Loucy (cell line): Measurements from ENCODE around the gene ADD1.

Experiments used
- EZH2phosphoT487 ChIP-seq: fragments of 200-600 bp; IDR thresholded peaks from 2 replicates; pipeline ENCODE4 v1.6.1; 2018; ENCODE audit warnings: antibody characterized with exemption, mild to moderate bottlenecking, moderate library complexity, borderline replicate concordance
- TF ChIP-seq, protein P1 (sequence below): fragments of 200-600 bp; sonication (generic); conservative IDR thresholded peaks from 2 replicates; pipeline ENCODE4 v1.5.1; 2014; ENCODE audit warnings: mild to moderate bottlenecking, antibody characterized with exemption, low read length

DNA sequence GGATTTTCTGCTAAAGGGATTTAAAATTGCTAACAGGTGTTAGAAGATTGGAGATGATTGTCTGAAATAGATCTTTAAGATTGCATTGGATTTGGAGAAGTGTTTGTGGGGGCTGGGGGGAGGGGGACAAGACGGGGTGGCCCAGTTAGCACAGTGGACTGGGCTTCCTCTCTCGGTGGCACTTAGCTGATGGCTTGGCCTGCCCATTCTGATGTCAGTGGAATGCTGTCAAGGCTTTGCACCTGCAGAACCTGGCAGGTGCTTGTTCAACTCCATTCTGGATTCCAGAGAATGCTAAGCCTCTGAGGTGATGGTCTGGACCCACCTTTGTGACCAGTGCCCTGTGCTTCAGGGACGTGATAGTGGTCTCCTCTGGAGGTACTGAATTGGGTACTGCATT, 43.7 kb downstream of the ADD1 start:
- no peak for TF ChIP-seq EZH2phosphoT487
- TF ChIP-seq, protein P1, sequence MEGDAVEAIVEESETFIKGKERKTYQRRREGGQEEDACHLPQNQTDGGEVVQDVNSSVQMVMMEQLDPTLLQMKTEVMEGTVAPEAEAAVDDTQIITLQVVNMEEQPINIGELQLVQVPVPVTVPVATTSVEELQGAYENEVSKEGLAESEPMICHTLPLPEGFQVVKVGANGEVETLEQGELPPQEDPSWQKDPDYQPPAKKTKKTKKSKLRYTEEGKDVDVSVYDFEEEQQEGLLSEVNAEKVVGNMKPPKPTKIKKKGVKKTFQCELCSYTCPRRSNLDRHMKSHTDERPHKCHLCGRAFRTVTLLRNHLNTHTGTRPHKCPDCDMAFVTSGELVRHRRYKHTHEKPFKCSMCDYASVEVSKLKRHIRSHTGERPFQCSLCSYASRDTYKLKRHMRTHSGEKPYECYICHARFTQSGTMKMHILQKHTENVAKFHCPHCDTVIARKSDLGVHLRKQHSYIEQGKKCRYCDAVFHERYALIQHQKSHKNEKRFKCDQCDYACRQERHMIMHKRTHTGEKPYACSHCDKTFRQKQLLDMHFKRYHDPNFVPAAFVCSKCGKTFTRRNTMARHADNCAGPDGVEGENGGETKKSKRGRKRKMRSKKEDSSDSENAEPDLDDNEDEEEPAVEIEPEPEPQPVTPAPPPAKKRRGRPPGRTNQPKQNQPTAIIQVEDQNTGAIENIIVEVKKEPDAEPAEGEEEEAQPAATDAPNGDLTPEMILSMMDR, result no peak
